Cerebellar cortex (tissue), 1 donor: ENCODE results near the gene RYR2.
"Not testable (repeated sequence)": the region's sequence is repeated elsewhere in the genome, so short reads cannot be mapped to it uniquely, and the experiment has no call there.

ENCODE experiments used
- DNase-seq: peaks from one replicate; pipeline ENCODE4 v3.0.0-alpha.2; 2015; ENCODE audit warnings: low spot score

Gene RYR2

GRCh38 chr1:237568955-237569354 is 527.0 kb downstream of the RYR2 start:
- no peak for DNase-seq

GRCh38 chr1:237570530-237570929 is 528.5 kb downstream of the RYR2 start:
- DNase-seq = no peak

GRCh38 chr1:237574536-237574935 is 532.6 kb downstream of the RYR2 start:
- no peak for DNase-seq

GRCh38 chr1:237578540-237578939 is 536.6 kb downstream of the RYR2 start:
- no peak for DNase-seq

GRCh38 chr1:237580726-237581125 is 538.7 kb downstream of the RYR2 start:
- DNase-seq = no peak

- no peak for DNase-seq
Measured at GRCh38 chr1:237583270-237583669, 541.3 kb downstream of the RYR2 start.

GRCh38 chr1:237583756-237584155 is 541.8 kb downstream of the RYR2 start:
- no peak for DNase-seq

GRCh38 chr1:237590386-237590785 is 548.4 kb downstream of the RYR2 start:
- no peak for DNase-seq

- DNase-seq = no peak
Measured at GRCh38 chr1:237591353-237591752, 549.4 kb downstream of the RYR2 start.

GRCh38 chr1:237603036-237603568 is 561.1 kb downstream of the RYR2 start:
- DNase-seq = not testable (repeated sequence)

- DNase-seq = no peak
Measured at GRCh38 chr1:237608433-237608832, 566.4 kb downstream of the RYR2 start.

- DNase-seq = no peak
Measured at GRCh38 chr1:237610157-237610556, 568.2 kb downstream of the RYR2 start.

- DNase-seq = no peak
Measured at GRCh38 chr1:237613984-237614383, 572.0 kb downstream of the RYR2 start.

GRCh38 chr1:237619553-237619952 is 577.6 kb downstream of the RYR2 start:
- no peak for DNase-seq

- DNase-seq = no peak
Measured at GRCh38 chr1:237634922-237635321, 592.9 kb downstream of the RYR2 start.

GRCh38 chr1:237638555-237638954 is 596.6 kb downstream of the RYR2 start:
- no peak for DNase-seq

- DNase-seq = no peak
Measured at GRCh38 chr1:237640011-237640671, 598.2 kb downstream of the RYR2 start.

- no peak for DNase-seq
Measured at GRCh38 chr1:237640966-237641365, 599.0 kb downstream of the RYR2 start.

GRCh38 chr1:237650809-237651208 is 608.8 kb downstream of the RYR2 start:
- no peak for DNase-seq

GRCh38 chr1:237655778-237656177 is 613.8 kb downstream of the RYR2 start:
- no peak for DNase-seq

- no peak for DNase-seq
Measured at GRCh38 chr1:237664348-237664747, 622.4 kb downstream of the RYR2 start.

- DNase-seq = no peak
Measured at GRCh38 chr1:237670302-237670701, 628.3 kb downstream of the RYR2 start.

- DNase-seq = no peak
Measured at GRCh38 chr1:237671262-237671661, 629.3 kb downstream of the RYR2 start.

GRCh38 chr1:237671935-237672334 is 630.0 kb downstream of the RYR2 start:
- no peak for DNase-seq
